IMR-90 (cell line): Measurements from ENCODE around the gene LINC00305. TPM values are rescaled to one million over a fixed set of nuclear protein-coding genes. Genes with fewer than 3 reads are reported as not detected.

Source experiments
- ATAC-seq: fragments of 200-7000 bp; cut with Tn5 transposase; 2 replicates; pipeline ENCODE4 v1.9.1; 2020; ENCODE audit warnings: low read depth, mild to moderate bottlenecking, moderate library complexity
- BruUV-seq: library from RNA; stranded (reverse); fragments of 400-500 nt; replicated peaks from 2 replicates; lab custom pipeline; 2021; lab: Mats Ljungman, UMichigan
- CTCF ChIA-PET: fragments of 300-600 bp; formaldehyde crosslinking; extraction: SDS; loops from one replicate; lab custom pipeline; 2021; ENCODE audit warnings: antibody characterized with exemption; lab: Yijun Ruan, JAX
- POLR2A ChIA-PET: fragments of 300-600 bp; sonication (Branson Sonifier 250); formaldehyde crosslinking; loops from one replicate; lab custom pipeline; 2022; ENCODE audit warnings: antibody characterized with exemption; ENCODE audit not compliant: unreplicated experiment; lab: Charles Lee
- DNase-seq: peaks from one replicate; pipeline ENCODE4 v3.0.0; 2013
- H2AFZ ChIP-seq: replicated peaks from 2 replicates; pipeline ENCODE3; 2013; ENCODE audit warnings: low read length, mild to moderate bottlenecking; ENCODE audit not compliant: poor library complexity
- H2AK5ac ChIP-seq: 2 replicates; pipeline ENCODE4 v1.6.1; 2013; ENCODE audit warnings: low read depth, low read length, inconsistent platforms
- H2AK9ac ChIP-seq: replicated peaks from 2 replicates; pipeline ENCODE3; 2013; ENCODE audit warnings: mild to moderate bottlenecking, low read depth, low read length, moderate library complexity; ENCODE audit not compliant: poor library complexity
- H2BK120ac ChIP-seq: 2 replicates; pipeline ENCODE4 v1.6.1; 2013; ENCODE audit warnings: low read depth, low read length, inconsistent platforms
- H2BK15ac ChIP-seq: 3 replicates; pipeline ENCODE4 v1.6.1; 2013; ENCODE audit warnings: low read depth, low read length, inconsistent platforms
- H2BK20ac ChIP-seq: 2 replicates; pipeline ENCODE4 v1.6.1; 2013; ENCODE audit warnings: low read depth, mild to moderate bottlenecking, inconsistent platforms, low read length, moderate library complexity
- H2BK5ac ChIP-seq: 2 replicates; pipeline ENCODE4 v1.6.1; 2013; ENCODE audit warnings: mild to moderate bottlenecking, low read depth, low read length, inconsistent platforms; ENCODE audit not compliant: poor library complexity, severe bottlenecking
- H3K14ac ChIP-seq: replicated peaks from 2 replicates; pipeline ENCODE4 v1.6.1; 2013; ENCODE audit warnings: low read depth, low read length, inconsistent platforms
- H3K18ac ChIP-seq: 2 replicates; pipeline ENCODE4 v1.6.1; 2013; ENCODE audit warnings: low read depth, low read length, control low read depth
- H3K23ac ChIP-seq: 2 replicates; pipeline ENCODE4 v1.6.1; 2013; ENCODE audit warnings: low read depth, low read length, inconsistent platforms
- H3K27ac ChIP-seq: 2 replicates; pipeline ENCODE4 v1.5.1; 2013; ENCODE audit warnings: mild to moderate bottlenecking, control low read depth, low read length; ENCODE audit not compliant: insufficient read depth
- H3K27me3 ChIP-seq: 2 replicates; pipeline ENCODE4 v1.6.1; 2013; ENCODE audit warnings: low read length; ENCODE audit not compliant: control insufficient read depth, insufficient read depth
- H3K36me3 ChIP-seq: 2 replicates; pipeline ENCODE4 v1.6.1; 2013; ENCODE audit warnings: low read length, mixed read lengths; ENCODE audit not compliant: control insufficient read depth, insufficient read depth
- H3K4ac ChIP-seq: 2 replicates; pipeline ENCODE4 v1.6.1; 2013; ENCODE audit warnings: low read depth, low read length, inconsistent platforms
- H3K4me1 ChIP-seq: 2 replicates; pipeline ENCODE4 v1.6.1; 2013; ENCODE audit warnings: low read length, mixed read lengths; ENCODE audit not compliant: control insufficient read depth, insufficient read depth
- H3K4me2 ChIP-seq: 2 replicates; pipeline ENCODE4 v1.6.1; 2013; ENCODE audit warnings: low read depth, mild to moderate bottlenecking, control low read depth, low read length, moderate library complexity
- H3K4me3 ChIP-seq: 2 replicates; pipeline ENCODE4 v1.5.1; 2013; ENCODE audit warnings: low read depth, mild to moderate bottlenecking, control low read depth, low read length, moderate library complexity; ENCODE audit not compliant: insufficient read depth
- H3K56ac ChIP-seq: 2 replicates; pipeline ENCODE4 v1.6.1; 2013; ENCODE audit warnings: low read length, inconsistent platforms; ENCODE audit not compliant: insufficient read depth; ENCODE audit errors: extremely low read depth
- H3K79me1 ChIP-seq, 2 experiments: 2 replicates each; pipeline ENCODE4 v1.6.1; 2013; ENCODE audit warnings: low read length in 2 of 2, inconsistent platforms in 1 of 2, low read depth in 1 of 2
- H3K9ac ChIP-seq: 2 replicates; pipeline ENCODE4 v1.6.1; 2013; ENCODE audit warnings: low read depth, low read length, control low read depth
- H3K9me1 ChIP-seq: 2 replicates; pipeline ENCODE4 v1.6.1; 2013; ENCODE audit warnings: low read length, inconsistent platforms; ENCODE audit not compliant: insufficient read depth
- H3K9me3 ChIP-seq: 2 replicates; pipeline ENCODE4 v1.6.1; 2013; ENCODE audit warnings: low read length; ENCODE audit not compliant: control insufficient read depth, insufficient read depth
- H4K20me1 ChIP-seq: 2 replicates; pipeline ENCODE4 v1.6.1; 2013; ENCODE audit warnings: low read length, inconsistent platforms; ENCODE audit not compliant: insufficient read depth
- H4K5ac ChIP-seq: 2 replicates; pipeline ENCODE4 v1.6.1; 2013; ENCODE audit warnings: mild to moderate bottlenecking, low read depth, low read length, control low read depth
- H4K8ac ChIP-seq, 2 experiments: 2 replicates each; pipeline ENCODE4 v1.6.1; 2013; ENCODE audit warnings: low read depth in 2 of 2, low read length in 2 of 2, control low read depth in 1 of 2, inconsistent platforms in 1 of 2
- H4K91ac ChIP-seq: 2 replicates; pipeline ENCODE4 v1.6.1; 2013; ENCODE audit warnings: low read depth, low read length, inconsistent platforms; ENCODE audit not compliant: insufficient read depth
- BHLHE40 ChIP-seq: fragments of 150-350 bp; IDR thresholded peaks from 2 replicates; pipeline ENCODE4 v1.6.1; 2016; ENCODE audit warnings: mild to moderate bottlenecking, low read depth, low read length
- FOS ChIP-seq: fragments of 150-350 bp; IDR thresholded peaks from 2 replicates; pipeline ENCODE4 v1.6.1; 2016; ENCODE audit warnings: low read depth, low read length
- MAZ ChIP-seq: IDR thresholded peaks from 2 replicates; pipeline ENCODE4 v1.6.1; 2012; ENCODE audit warnings: low read depth, mild to moderate bottlenecking, low read length, improper control_type of control experiment, moderate library complexity, borderline replicate concordance
- RAD21 ChIP-seq: IDR thresholded peaks from 2 replicates; pipeline ENCODE4 v1.6.1; 2012; ENCODE audit warnings: low read length, improper control_type of control experiment
- RCOR1 ChIP-seq: IDR thresholded peaks from 2 replicates; pipeline ENCODE4 v1.6.1; 2012; ENCODE audit warnings: mild to moderate bottlenecking, low read length, improper control_type of control experiment; ENCODE audit not compliant: insufficient replicate concordance
- RFX5 ChIP-seq: IDR thresholded peaks from 2 replicates; pipeline ENCODE4 v1.8.0; 2012; ENCODE audit warnings: low read depth, mild to moderate bottlenecking, low read length, moderate library complexity
- SMC3 ChIP-seq: fragments of 150-350 bp; IDR thresholded peaks from 2 replicates; pipeline ENCODE4 v1.6.1; 2016; ENCODE audit warnings: low read depth, mild to moderate bottlenecking, antibody characterized with exemption, low read length, moderate library complexity
- USF2 ChIP-seq: fragments of 150-350 bp; IDR thresholded peaks from 2 replicates; pipeline ENCODE4 v1.6.1; 2017; ENCODE audit warnings: mild to moderate bottlenecking, antibody characterized with exemption, low read length, low read depth
- WGBS, 2 experiments: methylation state at CpG; one replicate each; pipeline versions ENCODE4 v1.1.5 to v1.1.7; 2013; ENCODE audit warnings: missing lambda C conversion rate in 2 of 2; ENCODE audit not compliant: insufficient read length in 1 of 2; ENCODE audit errors: extremely low coverage in 2 of 2; 5-methylcytosine and 5-hydroxymethylcytosine counted together
- dilution Hi-C: fragments of 300-500 bp; cut with HindIII; formaldehyde crosslinking; loops from one replicate; pipeline ENCODE4 v1.14.3; 2018; ENCODE audit warnings: low sequenced_read_pairs; ENCODE audit not compliant: unreplicated experiment
- in situ Hi-C: fragments of 300-500 bp; cut with MboI; formaldehyde crosslinking; loops from 3 replicates; pipeline ENCODE4 v1.14.3; 2019; ENCODE audit warnings: low sequenced_read_pairs, inconsistent platforms, mixed read lengths
- intact Hi-C: fragments of 100-400 bp; cut with micrococcal nuclease; formaldehyde crosslinking; loops from 2 replicates; pipeline ENCODE4 v1.10.0; 2022
- polyA plus RNA-seq, 3 experiments: library from polyadenylated mRNA; depleted of rRNA; stranded (reverse); fragments of >200 nt; gene quantifications; 2 replicates each; pipeline ENCODE4 v1.2.3, GENCODE V29; 2012; ENCODE audit warnings: low replicate concordance in 1 of 3
- total RNA-seq: library from RNA; depleted of rRNA; stranded (reverse); fragments of >200 nt; gene quantifications from 2 replicates; pipeline ENCODE4 v1.2.3, GENCODE V29; 2012

The LINC00305 gene
- total and polyA plus RNA-seq, 2 of the 4 experiments (the other 2 are of a cell fraction), result not detected

- no CpG with 5 or more reads among the region's 2 CpGs for WGBS, 2 experiments
- dilution Hi-C loops, result no loop called here
- ChIA-PET CTCF (no interaction called here), POLR2A (no interaction called here)
- Histone ChIP-seq H3K27me3 (no peaks in the 10 kb centered on the region), H3K14ac (no peak overlapping the region), H2AFZ (no peak overlapping the region), H4K20me1 (no peaks in the 10 kb centered on the region), H3K56ac (no peak overlapping the region), H2BK20ac (no peak overlapping the region), H3K9ac (no peak overlapping the region), H3K79me1 (no peaks in the 10 kb centered on the region), H3K23ac (no peak overlapping the region), H4K5ac (no peak overlapping the region), H2AK5ac (no peak overlapping the region), H3K4me3 (no peak overlapping the region), H3K9me3 (peaks cover 6% of the 10 kb centered on the region), H2BK15ac (no peak overlapping the region), H3K4me2 (no peak overlapping the region), H3K9me1 (no peaks in the 10 kb centered on the region), H4K91ac (no peak overlapping the region), H3K36me3 (no peaks in the 10 kb centered on the region), H2BK5ac (no peak overlapping the region), H2BK120ac (no peak overlapping the region), H2AK9ac (no peak overlapping the region), H3K4ac (no peak overlapping the region), H3K18ac (no peak overlapping the region), H3K27ac (no peak overlapping the region), H3K4me1 (no peaks in the 10 kb centered on the region), H4K8ac (no peak overlapping the region)
- intact Hi-C loops, result no loop called here
- no TSS peak for BruUV-seq
- ATAC-seq, result no peak
- in situ Hi-C loops, result no loop called here
- TF ChIP-seq RFX5, result no peak
- no peak for TF ChIP-seq SMC3
- no peak for TF ChIP-seq MAZ
- no peak for TF ChIP-seq BHLHE40
- TF ChIP-seq RAD21, result no peak
- no peak for TF ChIP-seq FOS
- no peak for TF ChIP-seq RCOR1
- TF ChIP-seq USF2, result no peak
- DNase-seq, result no peak
These were observed 58.0 kb downstream of the LINC00305 start for GRCh38 chr18:64090876-64091275.
